Measurements from ENCODE around the gene MISP3.

- TF ChIP-seq SMC3 (IDR thresholded peaks at IDR 0.05) = peak; percentile 45
- no peak for TF ChIP-seq EHF (CRISPR knock-in tag; IDR thresholded peaks at IDR 0.05)
- peak; percentile 46; the same call in 2 of the 3 replicates for TF ChIP-seq CTCF (IDR thresholded peaks at IDR 0.05)
- no peak for TF ChIP-seq REST (IDR thresholded peaks at IDR 0.05)
- TF ChIP-seq EP300 (IDR thresholded peaks at IDR 0.05) = no peak
- TF ChIP-seq BHLHE40 (IDR thresholded peaks at IDR 0.05; ENCODE audit: low read depth, low read length) = no peak
- TF ChIP-seq MYC (IDR thresholded peaks at IDR 0.05; ENCODE audit: borderline replicate concordance, low read length) = no peak
Observed at GRCh38 chr19:14031719-14032480, 40.7 kb upstream of the MISP3 start, which contains the start of gene IL27RA.
